SU-DHL-6 (cell line): ENCODE measurements around the gene MYO7B.

ENCODE experiments used
- H2AFZ ChIP-seq: fragments of 200-600 bp; sonication (generic); 2 replicates; pipeline ENCODE4 v1.6.1; 2014; ENCODE audit warnings: low read depth, mild to moderate bottlenecking, moderate library complexity, mixed read lengths, antibody characterized with exemption, low read length; ENCODE audit not compliant: severe bottlenecking
- H3F3A ChIP-seq: fragments of 200-600 bp; shearing (Covaris generic); 2 replicates; pipeline ENCODE4 v1.6.0; 2016; ENCODE audit warnings: antibody characterized with exemption, mild to moderate bottlenecking; ENCODE audit not compliant: insufficient read depth
- H3K27ac ChIP-seq: fragments of 200-600 bp; sonication (generic); 2 replicates; pipeline ENCODE4 v1.5.1; 2016; ENCODE audit warnings: low read depth, mild to moderate bottlenecking, low read length, moderate library complexity, mixed read lengths
- H3K27me3 ChIP-seq: fragments of 200-600 bp; sonication (generic), shearing (Covaris generic); 2 replicates; pipeline ENCODE4 v1.6.0; 2014; ENCODE audit warnings: mild to moderate bottlenecking, low read length
- H3K36me3 ChIP-seq: fragments of 200-600 bp; sonication (generic); 2 replicates; pipeline ENCODE4 v1.6.1; 2014; ENCODE audit warnings: mild to moderate bottlenecking, low read length, mixed read lengths
- H3K4me2 ChIP-seq: fragments of 300-600, 200-600 bp; shearing (Covaris generic), sonication (generic); 2 replicates; pipeline ENCODE4 v1.6.0; 2014; ENCODE audit warnings: low read length, low read depth, mild to moderate bottlenecking; ENCODE audit not compliant: poor library complexity, severe bottlenecking
- H3K4me3 ChIP-seq: fragments of 200-600 bp; sonication (generic); 2 replicates; pipeline ENCODE4 v1.5.1; 2014; ENCODE audit warnings: antibody characterized with exemption, low read length, mild to moderate bottlenecking, mixed read lengths; ENCODE audit not compliant: insufficient read depth, poor library complexity, severe bottlenecking
- H3K79me2 ChIP-seq: fragments of 200-600 bp; sonication (generic); 2 replicates; pipeline ENCODE4 v1.6.1; 2014; ENCODE audit warnings: mild to moderate bottlenecking, low read length, moderate library complexity; ENCODE audit not compliant: insufficient read depth
- H3K9ac ChIP-seq: fragments of 200-600 bp; sonication (generic); 2 replicates; pipeline ENCODE4 v1.7.0; 2014; ENCODE audit warnings: mild to moderate bottlenecking, low read length
- H3K9me2 ChIP-seq: fragments of 200-600 bp; sonication (generic); replicated peaks from 2 replicates; pipeline ENCODE4 v1.6.1; 2014; ENCODE audit warnings: low read length; ENCODE audit not compliant: insufficient read depth
- H3K9me3 ChIP-seq: fragments of 200-600 bp; sonication (generic); 2 replicates; pipeline ENCODE4 v1.6.1; 2014; ENCODE audit warnings: low read length, mixed read lengths; ENCODE audit not compliant: insufficient read depth
- H4K20me1 ChIP-seq: fragments of 200-600 bp; sonication (generic); 2 replicates; pipeline ENCODE4 v1.6.1; 2014; ENCODE audit warnings: low read depth, mild to moderate bottlenecking, antibody characterized with exemption, low read length, moderate library complexity, mixed read lengths
- EZH2phosphoT487 ChIP-seq: fragments of 200-600 bp; sonication (generic), shearing (Covaris generic); conservative IDR thresholded peaks from 2 replicates; pipeline ENCODE4 v1.6.1; 2018; ENCODE audit warnings: mild to moderate bottlenecking, antibody characterized with exemption, low read length, moderate library complexity, mixed read lengths
- TF ChIP-seq, protein P1 (sequence below): fragments of 200-600 bp; sonication (generic); IDR thresholded peaks from one replicate; pipeline ENCODE4 v1.5.1; 2017; ENCODE audit warnings: antibody characterized with exemption, mild to moderate bottlenecking, low read length, moderate library complexity; ENCODE audit not compliant: insufficient read depth, poor library complexity, severe bottlenecking

Gene MYO7B

DNA sequence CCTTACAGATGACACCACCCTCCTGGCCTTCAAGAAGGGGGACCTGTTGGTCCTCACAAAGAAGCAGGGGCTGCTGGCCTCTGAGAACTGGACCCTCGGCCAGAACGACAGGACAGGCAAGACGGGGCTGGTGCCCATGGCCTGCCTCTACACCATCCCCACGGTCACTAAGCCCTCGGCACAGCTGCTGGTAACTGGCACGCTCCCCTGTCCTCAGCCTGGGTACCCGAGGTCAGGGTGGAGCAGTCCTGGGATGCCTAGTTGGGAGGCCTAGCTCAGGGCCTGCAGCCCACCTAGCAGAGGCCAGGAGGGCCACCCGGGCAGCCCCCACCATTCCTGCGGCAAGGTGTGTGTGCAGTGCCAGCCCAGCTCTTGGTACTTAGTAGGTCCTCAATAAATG, 94.2 kb downstream of the MYO7B start:
- Histone ChIP-seq H3K9ac (no peak overlapping the region), H3K27me3 (no peaks in the 10 kb centered on the region), H3K4me2 (no peak overlapping the region), H2AFZ (no peak overlapping the region), H3K79me2 (no peaks in the 10 kb centered on the region), H3K27ac (no peak overlapping the region), H3K4me3 (no peak overlapping the region), H3F3A (no peaks in the 10 kb centered on the region), H3K9me2 (no peaks in the 10 kb centered on the region), H3K9me3 (no peaks in the 10 kb centered on the region), H4K20me1 (no peaks in the 10 kb centered on the region), H3K36me3 (no peaks in the 10 kb centered on the region)
- no peak for TF ChIP-seq EZH2phosphoT487
- TF ChIP-seq, protein P1, sequence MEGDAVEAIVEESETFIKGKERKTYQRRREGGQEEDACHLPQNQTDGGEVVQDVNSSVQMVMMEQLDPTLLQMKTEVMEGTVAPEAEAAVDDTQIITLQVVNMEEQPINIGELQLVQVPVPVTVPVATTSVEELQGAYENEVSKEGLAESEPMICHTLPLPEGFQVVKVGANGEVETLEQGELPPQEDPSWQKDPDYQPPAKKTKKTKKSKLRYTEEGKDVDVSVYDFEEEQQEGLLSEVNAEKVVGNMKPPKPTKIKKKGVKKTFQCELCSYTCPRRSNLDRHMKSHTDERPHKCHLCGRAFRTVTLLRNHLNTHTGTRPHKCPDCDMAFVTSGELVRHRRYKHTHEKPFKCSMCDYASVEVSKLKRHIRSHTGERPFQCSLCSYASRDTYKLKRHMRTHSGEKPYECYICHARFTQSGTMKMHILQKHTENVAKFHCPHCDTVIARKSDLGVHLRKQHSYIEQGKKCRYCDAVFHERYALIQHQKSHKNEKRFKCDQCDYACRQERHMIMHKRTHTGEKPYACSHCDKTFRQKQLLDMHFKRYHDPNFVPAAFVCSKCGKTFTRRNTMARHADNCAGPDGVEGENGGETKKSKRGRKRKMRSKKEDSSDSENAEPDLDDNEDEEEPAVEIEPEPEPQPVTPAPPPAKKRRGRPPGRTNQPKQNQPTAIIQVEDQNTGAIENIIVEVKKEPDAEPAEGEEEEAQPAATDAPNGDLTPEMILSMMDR = no peak

DNA sequence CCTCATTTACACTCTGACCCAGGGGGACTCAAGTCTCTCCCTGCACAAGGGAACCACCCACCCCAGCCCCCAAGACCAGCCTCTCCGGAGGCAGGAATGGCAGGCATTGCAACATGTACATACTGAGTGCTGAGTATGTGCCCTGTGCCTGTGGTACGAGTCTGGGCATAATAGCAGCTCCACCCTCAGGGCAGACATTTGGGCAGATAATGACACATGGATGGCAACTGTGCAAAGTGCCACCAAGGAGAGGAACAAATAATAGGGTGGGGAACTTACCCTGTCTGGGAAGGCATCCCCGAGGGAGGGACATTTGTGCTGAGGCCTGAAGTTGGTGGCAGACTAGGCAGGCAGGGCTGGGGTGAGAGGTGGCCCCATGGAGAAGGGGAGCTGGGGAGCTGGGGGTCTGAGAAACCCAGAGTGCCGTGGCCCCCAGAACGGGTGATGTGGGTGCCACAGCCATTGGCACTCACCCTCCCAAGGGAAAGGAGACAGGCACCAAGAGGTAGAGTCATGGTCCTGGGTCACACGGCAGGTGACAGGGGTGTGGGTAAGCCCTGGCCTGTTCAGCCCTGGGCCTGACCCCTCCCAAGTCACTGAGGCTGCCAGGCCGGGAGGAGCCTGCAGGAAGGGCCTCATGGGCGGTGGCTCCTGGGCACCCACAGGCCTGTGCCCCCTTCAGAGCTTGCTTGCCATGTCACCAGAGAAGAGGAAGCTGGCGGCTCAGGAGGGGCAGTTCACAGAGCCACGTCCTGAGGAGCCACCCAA, 94.8 kb downstream of the MYO7B start:
- H3K9ac ChIP-seq = no peak overlapping the region
- H2AFZ ChIP-seq = no peak overlapping the region
- no peaks in the 10 kb centered on the region for H3K9me3 ChIP-seq
- no peaks in the 10 kb centered on the region for H3K36me3 ChIP-seq
- no peaks in the 10 kb centered on the region for H3K27me3 ChIP-seq
- no peaks in the 10 kb centered on the region for H3K79me2 ChIP-seq
- no peaks in the 10 kb centered on the region for H3K9me2 ChIP-seq
- H3K27ac ChIP-seq = no peak overlapping the region
- TF ChIP-seq EZH2phosphoT487 = no peak
- TF ChIP-seq, protein P1 = no peak
- no peak overlapping the region for H3K4me3 ChIP-seq
- no peaks in the 10 kb centered on the region for H4K20me1 ChIP-seq
- no peaks in the 10 kb centered on the region for H3F3A ChIP-seq
- no peak overlapping the region for H3K4me2 ChIP-seq

DNA sequence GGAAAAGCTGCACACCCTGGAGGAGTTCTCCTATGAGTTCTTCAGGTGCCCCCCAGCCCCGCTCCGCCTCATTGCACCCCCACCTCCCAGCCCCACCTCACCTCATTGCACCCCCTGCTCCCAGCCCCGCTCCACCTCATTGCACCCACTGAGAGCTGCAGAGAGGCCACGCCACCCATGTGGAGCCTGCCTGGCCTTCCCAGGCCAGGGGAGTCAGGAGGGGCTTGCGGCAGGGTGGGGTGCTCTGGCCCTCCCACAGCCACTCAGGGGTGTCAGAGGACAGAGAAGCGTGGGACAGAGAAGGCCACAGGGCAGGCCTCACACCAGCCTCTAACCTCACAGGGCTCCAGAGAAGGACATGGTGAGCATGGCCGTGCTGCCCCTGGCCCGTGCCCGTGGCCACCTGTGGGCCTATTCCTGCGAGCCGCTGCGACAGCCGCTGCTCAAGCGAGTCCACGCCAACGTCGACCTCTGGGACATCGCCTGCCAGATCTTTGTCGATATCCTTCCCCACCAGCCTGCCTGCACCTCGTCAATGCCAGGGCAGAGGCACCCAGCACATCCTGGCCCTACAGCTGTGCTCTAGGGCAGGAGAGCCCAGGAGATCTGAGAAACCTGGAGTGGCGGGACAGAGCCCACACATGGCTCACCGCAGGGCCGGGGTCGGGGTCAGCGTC, 95.5 kb downstream of the MYO7B start:
- H3K4me2 ChIP-seq = no peak overlapping the region
- no peak overlapping the region for H3K27ac ChIP-seq
- H3K36me3 ChIP-seq = no peaks in the 10 kb centered on the region
- no peak overlapping the region for H2AFZ ChIP-seq
- no peaks in the 10 kb centered on the region for H3F3A ChIP-seq
- H3K9me2 ChIP-seq = no peaks in the 10 kb centered on the region
- H3K27me3 ChIP-seq = no peaks in the 10 kb centered on the region
- H4K20me1 ChIP-seq = no peaks in the 10 kb centered on the region
- TF ChIP-seq EZH2phosphoT487 = no peak
- TF ChIP-seq, protein P1 = no peak
- no peaks in the 10 kb centered on the region for H3K9me3 ChIP-seq
- H3K9ac ChIP-seq = no peak overlapping the region
- H3K4me3 ChIP-seq = no peak overlapping the region
- H3K79me2 ChIP-seq = no peaks in the 10 kb centered on the region
